Endodermal cell (in vitro differentiated cells): ENCODE measurements around the gene KRTAP1-4. TPM values are rescaled to one million over a fixed set of nuclear protein-coding genes. Genes with fewer than 3 reads are reported as not detected.
"Not testable (repeated sequence)": the region's sequence is repeated elsewhere in the genome, so short reads cannot be mapped to it uniquely, and the experiment has no call there.

Experiments used
- DNase-seq: peaks from one replicate; pipeline ENCODE4 v3.0.0-alpha.2; 2017
- H3K27ac ChIP-seq: 2 replicates; pipeline ENCODE4 v1.5.1; 2013; ENCODE audit warnings: mild to moderate bottlenecking, low read depth, low read length, moderate library complexity
- H3K27me3 ChIP-seq: 2 replicates; pipeline ENCODE4 v1.6.1; 2013; ENCODE audit warnings: mild to moderate bottlenecking, low read length, moderate library complexity; ENCODE audit not compliant: insufficient read depth, control insufficient read depth, poor library complexity, severe bottlenecking
- H3K36me3 ChIP-seq: 2 replicates; pipeline ENCODE4 v1.7.0; 2013; ENCODE audit warnings: mild to moderate bottlenecking, low read length, moderate library complexity; ENCODE audit not compliant: control insufficient read depth, insufficient read depth
- H3K4me1 ChIP-seq: one replicate; pipeline ENCODE4 v1.7.0; 2013; ENCODE audit warnings: low read length; ENCODE audit not compliant: control insufficient read depth, insufficient read depth
- H3K4me3 ChIP-seq: 2 replicates; pipeline ENCODE4 v1.5.1; 2013; ENCODE audit warnings: mild to moderate bottlenecking, low read length, moderate library complexity
- H3K9ac ChIP-seq: 2 replicates; pipeline ENCODE4 v1.6.1; 2013; ENCODE audit warnings: mild to moderate bottlenecking, low read length, moderate library complexity; ENCODE audit not compliant: poor library complexity, severe bottlenecking; ENCODE audit errors: extremely low read depth
- H3K9me3 ChIP-seq: 2 replicates; pipeline ENCODE4 v1.6.1; 2013; ENCODE audit warnings: mild to moderate bottlenecking, low read length, moderate library complexity; ENCODE audit not compliant: control insufficient read depth
- H3K27ac Mint-ChIP-seq: 2 replicates; pipeline ENCODE4 v1.8.0; 2020; ENCODE audit warnings: mixed read lengths
- H3K27me3 Mint-ChIP-seq: 2 replicates; pipeline ENCODE4 v1.8.0; 2021; ENCODE audit warnings: mild to moderate bottlenecking, mixed read lengths; ENCODE audit not compliant: insufficient read depth
- H3K36me3 Mint-ChIP-seq: 2 replicates; pipeline ENCODE4 v1.8.0; 2020; ENCODE audit warnings: low read depth, mixed read lengths
- H3K4me1 Mint-ChIP-seq: 2 replicates; pipeline ENCODE4 v1.8.0; 2020; ENCODE audit warnings: mixed read lengths
- H3K4me3 Mint-ChIP-seq: 2 replicates; pipeline ENCODE4 v1.8.0; 2020; ENCODE audit warnings: mild to moderate bottlenecking, moderate library complexity, mixed read lengths
- H3K9me3 Mint-ChIP-seq: 2 replicates; pipeline ENCODE4 v1.8.0; 2020; ENCODE audit warnings: mild to moderate bottlenecking, mixed read lengths
- CTCF ChIP-seq: fragments of 200-600 bp; sonication (generic); conservative IDR thresholded peaks from 2 replicates; pipeline ENCODE4 v1.5.0; 2021; ENCODE audit warnings: antibody characterized with exemption, mild to moderate bottlenecking
- WGBS, 2 experiments: methylation state at CpG; one replicate each; pipeline versions ENCODE4 v1.1.5 to v1.1.7; 2013; ENCODE audit warnings: missing lambda C conversion rate in 2 of 2, mixed read lengths in 1 of 2; ENCODE audit not compliant: insufficient coverage in 1 of 2, insufficient read length in 1 of 2; 5-methylcytosine and 5-hydroxymethylcytosine counted together
- total RNA-seq, 2 donors: library from RNA; stranded (reverse); fragmentation: NEBNext Ultra II Directional in 1 of 2; extraction: Animal tissue kit (Norgen Biotek cat#: 25700) in 1 of 2; gene quantifications; 2 replicates in 1 of 2; 3 replicates in 1 of 2; pipeline ENCODE4 v1.2.1, GENCODE V29; 2021

KRTAP1-4 gene
- total RNA-seq, 2 donors from 2014 or later = not detected

- Histone ChIP-seq H3K27ac (no peak within 1 kb of the TSS), H3K9ac (no peak within 1 kb of the TSS), H3K27me3 (no peaks in the 10 kb centered on the region), H3K36me3 (no peaks in the 10 kb centered on the region), H3K9me3 (no peaks in the 10 kb centered on the region), H3K4me3 (no peak within 1 kb of the TSS), H3K4me1 (no peaks in the 10 kb centered on the region)
- no peak for DNase-seq
- WGBS, 2 experiments = 91 to 96% methylated on average over 5 of the region's 6 CpGs
- H3K36me3 Mint-ChIP-seq = no peaks in the 10 kb centered on the region
- no peaks in the 10 kb centered on the region for H3K9me3 Mint-ChIP-seq
- TF ChIP-seq CTCF = no peak
- H3K4me3 Mint-ChIP-seq = no peak within 1 kb of the TSS
- H3K4me1 Mint-ChIP-seq = no peaks in the 10 kb centered on the region
- H3K27ac Mint-ChIP-seq = no peak within 1 kb of the TSS
- no peaks in the 10 kb centered on the region for H3K27me3 Mint-ChIP-seq
Measured at GRCh38 chr17:41065829-41066624, 36.0 kb upstream of the KRTAP1-4 start, which contains the start of gene KRTAP2-4. Gene KRTAP2-4, minus strand, starts transcription at chr17:41065879. Its CDS starts 34 bp downstream, at chr17:41065845.

- not testable (repeated sequence) for H3K36me3 ChIP-seq, H3K4me3 ChIP-seq, H3K9me3 Mint-ChIP-seq, H3K4me1 Mint-ChIP-seq, H3K4me3 Mint-ChIP-seq, H3K27me3 ChIP-seq, H3K9ac ChIP-seq, H3K27ac ChIP-seq, H3K9me3 ChIP-seq, H3K4me1 ChIP-seq, H3K27ac Mint-ChIP-seq, H3K27me3 Mint-ChIP-seq, DNase-seq, H3K36me3 Mint-ChIP-seq
- WGBS, 2 experiments = 88 to 96% methylated on average over 3 to 4 of the region's 16 CpGs
Measured at GRCh38 chr17:41065016-41065689, 35.2 kb upstream of the KRTAP1-4 start.

- Histone ChIP-seq H3K27me3 (no peaks in the 10 kb centered on the region), H3K4me1 (no peaks in the 10 kb centered on the region), H3K9ac (no peak overlapping the region), H3K27ac (no peak overlapping the region), H3K4me3 (no peak overlapping the region), H3K36me3 (no peaks in the 10 kb centered on the region), H3K9me3 (no peaks in the 10 kb centered on the region)
- no peaks in the 10 kb centered on the region for H3K27me3 Mint-ChIP-seq
- 100% methylated on average over 1 of the region's 1 CpG; no CpG with 5 or more reads in 1 of the 2 experiments for WGBS, 2 experiments
- no peak for DNase-seq
- no peaks in the 10 kb centered on the region for H3K9me3 Mint-ChIP-seq
- H3K27ac Mint-ChIP-seq = no peak overlapping the region
- no peak for TF ChIP-seq CTCF
- H3K4me1 Mint-ChIP-seq = peaks cover 2% of the 10 kb centered on the region
- H3K36me3 Mint-ChIP-seq = no peaks in the 10 kb centered on the region
- H3K4me3 Mint-ChIP-seq = no peak overlapping the region
Measured at GRCh38 chr17:41064301-41064700, 34.3 kb upstream of the KRTAP1-4 start.
